Measurements from ENCODE around the gene C6. TPM values are rescaled to one million over a fixed set of nuclear protein-coding genes. Genes with fewer than 3 reads are reported as not detected.

Gene C6
- total RNA-seq (2013) = not detected
- not detected for polyA plus RNA-seq
- polyA minus RNA-seq = not detected in 2 replicates
- 0 to 2.8 (median 0.06) reads per million in 11 experiments for total RNA-seq

- no peak within 1 kb of the TSS for H3K4me3 Mint-ChIP-seq
- DNase-seq = no peak
- H3K27ac ChIP-seq (ENCODE audit: low read depth in 1 of 2, low read length in 2 of 2) = no peak within 1 kb of the TSS
- no peak within 1 kb of the TSS for H3K9ac ChIP-seq (ENCODE audit: insufficient read depth, low read length, poor library complexity, severe bottlenecking)
- no peak within 1 kb of the TSS for H3K4me3 ChIP-seq (replicated peaks in 1 of 3; ENCODE audit: low read depth in 2 of 3, low read length in 3 of 3)
- H3K36me3 ChIP-seq (replicated peaks in 1 of 2; ENCODE audit: control insufficient read depth in 1 of 2, insufficient read depth in 2 of 2, low read length in 2 of 2) = no peaks in the 10 kb centered on the region
- H3K4me1 Mint-ChIP-seq = no peaks in the 10 kb centered on the region
- no peak within 1 kb of the TSS for H3K27ac Mint-ChIP-seq
- no CpG with 5 or more reads among the region's 1 CpG for WGBS (ENCODE audit: insufficient coverage)
- peaks cover 0 to 8% (median 4%) of the 10 kb centered on the region in 7 donors for H3K9me3 Mint-ChIP-seq
- no peaks in the 10 kb centered on the region for H4K20me1 ChIP-seq (ENCODE audit: insufficient read depth, low read length)
- intact Hi-C loops (cut with micrococcal nuclease) = no loop called here
- no peaks in the 10 kb centered on the region for H3K36me3 Mint-ChIP-seq
- H3K9me3 ChIP-seq (replicated peaks in 1 of 2; ENCODE audit: control insufficient read depth in 1 of 2, insufficient read depth in 1 of 2, low read length in 2 of 2) = peaks cover 0 to 6% of the 10 kb centered on the region in 2 donors
- no peak for TF ChIP-seq CTCF (IDR thresholded peaks at IDR 0.05)
- H3K79me2 ChIP-seq (ENCODE audit: insufficient read depth, low read length) = no peaks in the 10 kb centered on the region
- no peaks in the 10 kb centered on the region for H3K27me3 ChIP-seq (ENCODE audit: control insufficient read depth in 2 of 2, insufficient read depth in 2 of 2, low read length in 2 of 2)
- H3K27me3 Mint-ChIP-seq (ENCODE audit: low read depth in 3 of 3) = no peaks in the 10 kb centered on the region
- no peak within 1 kb of the TSS for H2AFZ ChIP-seq (ENCODE audit: insufficient read depth, low read depth, low read length, poor library complexity, severe bottlenecking)
- no peak within 1 kb of the TSS for H3K4me2 ChIP-seq (replicated peaks; ENCODE audit: extremely low read depth, low read length, poor library complexity, severe bottlenecking)
- no peaks in the 10 kb centered on the region for H3K4me1 ChIP-seq (ENCODE audit: control insufficient read depth in 1 of 2, insufficient read depth in 2 of 2, low read length in 2 of 2)
These were observed at the start of gene C6 for GRCh38 chr5:41213340-41213739. TSS of gene C6 (minus strand) at chr5:41213532. CDS start at chr5:41203230, 10,302 bp downstream.

GRCh38 chr5:41256400-41256799 lies 43.1 kb upstream of the C6 start:
- H3K79me2 ChIP-seq (ENCODE audit: insufficient read depth, low read length) = no peaks in the 10 kb centered on the region
- H3K4me1 Mint-ChIP-seq = no peaks in the 10 kb centered on the region
- 100% methylated on average over 1 of the region's 4 CpGs for WGBS (ENCODE audit: insufficient coverage)
- no peak overlapping the region for H3K9ac ChIP-seq (ENCODE audit: insufficient read depth, low read length, poor library complexity, severe bottlenecking)
- no peak for TF ChIP-seq CTCF (IDR thresholded peaks at IDR 0.05)
- no peak overlapping the region for H3K4me2 ChIP-seq (replicated peaks; ENCODE audit: extremely low read depth, low read length, poor library complexity, severe bottlenecking)
- no peak overlapping the region for H3K27ac Mint-ChIP-seq
- intact Hi-C loops (cut with micrococcal nuclease) = no loop called here
- no peak for DNase-seq
- H3K4me3 Mint-ChIP-seq = no peak overlapping the region
- no peaks in the 10 kb centered on the region for H4K20me1 ChIP-seq (ENCODE audit: insufficient read depth, low read length)
- peaks cover 0 to 9% (median 2%) of the 10 kb centered on the region in 7 donors for H3K9me3 Mint-ChIP-seq
- H3K36me3 ChIP-seq (replicated peaks in 1 of 2; ENCODE audit: control insufficient read depth in 1 of 2, insufficient read depth in 2 of 2, low read length in 2 of 2) = no peaks in the 10 kb centered on the region
- H3K27me3 Mint-ChIP-seq (ENCODE audit: low read depth in 3 of 3) = no peaks in the 10 kb centered on the region
- no peak overlapping the region for H3K27ac ChIP-seq (ENCODE audit: low read depth in 1 of 2, low read length in 2 of 2)
- H3K4me3 ChIP-seq (replicated peaks in 1 of 3; ENCODE audit: low read depth in 2 of 3, low read length in 3 of 3) = no peak overlapping the region
- H3K36me3 Mint-ChIP-seq = no peaks in the 10 kb centered on the region
- H2AFZ ChIP-seq (ENCODE audit: insufficient read depth, low read depth, low read length, poor library complexity, severe bottlenecking) = no peak overlapping the region
- peaks cover 0 to 3% of the 10 kb centered on the region in 2 donors for H3K9me3 ChIP-seq (replicated peaks in 1 of 2; ENCODE audit: control insufficient read depth in 1 of 2, insufficient read depth in 1 of 2, low read length in 2 of 2)
- H3K4me1 ChIP-seq (ENCODE audit: control insufficient read depth in 1 of 2, insufficient read depth in 2 of 2, low read length in 2 of 2) = no peaks in the 10 kb centered on the region
- H3K27me3 ChIP-seq (ENCODE audit: control insufficient read depth in 2 of 2, insufficient read depth in 2 of 2, low read length in 2 of 2) = no peaks in the 10 kb centered on the region
